ENCODE measurements around the gene VWF. TPM values are rescaled to one million over a fixed set of nuclear protein-coding genes. Genes with fewer than 3 reads are reported as not detected.

Gene VWF
- total RNA-seq, 2 donors from 2014 or later: 248 to 476 TPM

- no peaks in the 10 kb centered on the region for H3K4me1 Mint-ChIP-seq
- TF ChIP-seq CTCF (conservative IDR thresholded peaks at IDR 0.05): no peak
- H3K27ac ChIP-seq (ENCODE audit: low read depth, low read length): no peak overlapping the region
- H3K36me3 ChIP-seq (ENCODE audit: control insufficient read depth, insufficient read depth, low read length): peaks cover 38% of the 10 kb centered on the region
- H3K9me3 Mint-ChIP-seq: no peaks in the 10 kb centered on the region
- H3K36me3 Mint-ChIP-seq (ENCODE audit: low read depth): peaks cover 88% of the 10 kb centered on the region
- no peak overlapping the region for H3K9ac ChIP-seq (ENCODE audit: extremely low read depth, low read length, poor library complexity, severe bottlenecking)
- H3K4me3 Mint-ChIP-seq: no peak overlapping the region
- no peak overlapping the region for H3K27ac Mint-ChIP-seq
- DNase-seq: peak; percentile 36
- 67 to 94% methylated on average over 2 to 8 of the region's 8 CpGs for WGBS, 2 experiments (ENCODE audit: insufficient coverage in 1 of 2, insufficient read length in 1 of 2)
- no peaks in the 10 kb centered on the region for H3K4me1 ChIP-seq (ENCODE audit: control insufficient read depth, insufficient read depth, low read length)
- H3K27me3 ChIP-seq (ENCODE audit: control insufficient read depth, insufficient read depth, low read length, poor library complexity, severe bottlenecking): no peaks in the 10 kb centered on the region
- no peaks in the 10 kb centered on the region for H3K9me3 ChIP-seq (ENCODE audit: control insufficient read depth, low read length)
- H3K4me3 ChIP-seq (ENCODE audit: low read length): no peak overlapping the region
- H3K27me3 Mint-ChIP-seq (ENCODE audit: insufficient read depth): no peaks in the 10 kb centered on the region
Measured at GRCh38 chr12:5973461-5974115, 150.9 kb downstream of the VWF start.

GRCh38 chr12:5972387-5972786, 152.1 kb downstream of the VWF start:
- Mint-ChIP-seq H3K36me3 (ENCODE audit: low read depth) (peaks cover 94% of the 10 kb centered on the region), H3K4me1 (no peaks in the 10 kb centered on the region), H3K4me3 (no peak overlapping the region), H3K27me3 (ENCODE audit: insufficient read depth) (no peaks in the 10 kb centered on the region), H3K27ac (no peak overlapping the region), H3K9me3 (no peaks in the 10 kb centered on the region)
- Histone ChIP-seq H3K36me3 (ENCODE audit: control insufficient read depth, insufficient read depth, low read length) (peaks cover 47% of the 10 kb centered on the region), H3K27me3 (ENCODE audit: control insufficient read depth, insufficient read depth, low read length, poor library complexity, severe bottlenecking) (no peaks in the 10 kb centered on the region), H3K9ac (ENCODE audit: extremely low read depth, low read length, poor library complexity, severe bottlenecking) (no peak overlapping the region), H3K27ac (ENCODE audit: low read depth, low read length) (no peak overlapping the region), H3K9me3 (ENCODE audit: control insufficient read depth, low read length) (no peaks in the 10 kb centered on the region), H3K4me3 (ENCODE audit: low read length) (no peak overlapping the region), H3K4me1 (ENCODE audit: control insufficient read depth, insufficient read depth, low read length) (no peaks in the 10 kb centered on the region)
- peak; percentile 22 for DNase-seq
- WGBS, 2 experiments (ENCODE audit: insufficient coverage in 1 of 2, insufficient read length in 1 of 2): 89 to 93% methylated on average over 8 of the region's 8 CpGs
- no peak for TF ChIP-seq CTCF (conservative IDR thresholded peaks at IDR 0.05)

- Mint-ChIP-seq H3K9me3 (no peaks in the 10 kb centered on the region), H3K4me1 (peaks cover under 1% of the 10 kb centered on the region), H3K4me3 (no peak overlapping the region), H3K27ac (no peak overlapping the region), H3K36me3 (ENCODE audit: low read depth) (peaks cover 88% of the 10 kb centered on the region), H3K27me3 (ENCODE audit: insufficient read depth) (no peaks in the 10 kb centered on the region)
- Histone ChIP-seq H3K27ac (ENCODE audit: low read depth, low read length) (no peak overlapping the region), H3K9me3 (ENCODE audit: control insufficient read depth, low read length) (no peaks in the 10 kb centered on the region), H3K4me3 (ENCODE audit: low read length) (no peak overlapping the region), H3K4me1 (ENCODE audit: control insufficient read depth, insufficient read depth, low read length) (no peaks in the 10 kb centered on the region), H3K9ac (ENCODE audit: extremely low read depth, low read length, poor library complexity, severe bottlenecking) (no peak overlapping the region), H3K36me3 (ENCODE audit: control insufficient read depth, insufficient read depth, low read length) (peaks cover 38% of the 10 kb centered on the region), H3K27me3 (ENCODE audit: control insufficient read depth, insufficient read depth, low read length, poor library complexity, severe bottlenecking) (no peaks in the 10 kb centered on the region)
- TF ChIP-seq CTCF (conservative IDR thresholded peaks at IDR 0.05): no peak
- peak; percentile 42 for DNase-seq
- 89 to 96% methylated on average over 10 of the region's 10 CpGs for WGBS, 2 experiments (ENCODE audit: insufficient coverage in 1 of 2, insufficient read length in 1 of 2)
Measured at GRCh38 chr12:5971194-5971850, 153.1 kb downstream of the VWF start.
